Measurements from ENCODE around the gene TNFRSF14. TPM values are rescaled to one million over a fixed set of nuclear protein-coding genes. Genes with fewer than 3 reads are reported as not detected.

Gene TNFRSF14
- total RNA-seq, 1 donor from 2014 or later: 14.7 TPM

DNA sequence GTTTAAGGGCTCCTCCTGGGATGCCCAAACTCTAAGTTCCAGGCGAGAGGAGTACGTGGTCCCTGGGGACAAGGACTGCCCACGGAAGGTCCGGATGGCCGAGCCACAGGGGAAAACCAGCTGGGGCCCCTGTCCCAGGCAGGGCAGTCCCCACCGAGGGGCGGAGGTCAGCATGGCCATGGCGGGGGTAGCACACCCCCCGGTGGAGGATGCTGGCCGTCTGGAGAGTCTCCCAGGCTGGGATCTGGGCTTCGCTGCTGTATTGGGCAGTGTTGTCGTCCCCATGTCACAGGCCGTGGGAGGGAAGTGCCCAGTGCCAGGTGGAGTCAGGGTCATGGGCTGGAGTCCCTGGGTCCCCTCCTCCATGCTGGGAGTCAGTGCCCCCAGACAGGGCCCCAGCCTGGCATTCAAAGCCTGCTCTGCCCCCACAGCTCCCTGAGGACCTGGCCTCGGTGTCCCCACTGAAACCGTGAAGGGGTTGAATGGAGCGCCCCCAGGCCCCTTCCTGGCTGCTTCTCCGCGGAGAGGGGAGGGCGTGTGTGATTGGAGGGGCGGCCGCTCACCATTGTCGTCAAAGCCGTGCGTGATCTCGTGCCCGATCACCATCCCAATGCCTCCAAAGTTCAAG is 37.2 kb downstream of the TNFRSF14 start:
- H3K27me3 ChIP-seq (ENCODE audit: control insufficient read depth, insufficient read depth, low read length): peaks cover 12% of the 10 kb centered on the region
- no peak overlapping the region for H3K4me3 ChIP-seq (ENCODE audit: low read depth, low read length)
- TF ChIP-seq, protein P1, sequence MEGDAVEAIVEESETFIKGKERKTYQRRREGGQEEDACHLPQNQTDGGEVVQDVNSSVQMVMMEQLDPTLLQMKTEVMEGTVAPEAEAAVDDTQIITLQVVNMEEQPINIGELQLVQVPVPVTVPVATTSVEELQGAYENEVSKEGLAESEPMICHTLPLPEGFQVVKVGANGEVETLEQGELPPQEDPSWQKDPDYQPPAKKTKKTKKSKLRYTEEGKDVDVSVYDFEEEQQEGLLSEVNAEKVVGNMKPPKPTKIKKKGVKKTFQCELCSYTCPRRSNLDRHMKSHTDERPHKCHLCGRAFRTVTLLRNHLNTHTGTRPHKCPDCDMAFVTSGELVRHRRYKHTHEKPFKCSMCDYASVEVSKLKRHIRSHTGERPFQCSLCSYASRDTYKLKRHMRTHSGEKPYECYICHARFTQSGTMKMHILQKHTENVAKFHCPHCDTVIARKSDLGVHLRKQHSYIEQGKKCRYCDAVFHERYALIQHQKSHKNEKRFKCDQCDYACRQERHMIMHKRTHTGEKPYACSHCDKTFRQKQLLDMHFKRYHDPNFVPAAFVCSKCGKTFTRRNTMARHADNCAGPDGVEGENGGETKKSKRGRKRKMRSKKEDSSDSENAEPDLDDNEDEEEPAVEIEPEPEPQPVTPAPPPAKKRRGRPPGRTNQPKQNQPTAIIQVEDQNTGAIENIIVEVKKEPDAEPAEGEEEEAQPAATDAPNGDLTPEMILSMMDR (IDR thresholded peaks at IDR 0.05; ENCODE audit: insufficient read depth, low read length, poor library complexity, severe bottlenecking): no peak
- no peak for DNase-seq (ENCODE audit: low read depth)
- no peaks in the 10 kb centered on the region for H3K36me3 ChIP-seq (ENCODE audit: control insufficient read depth, insufficient read depth, low read length)

DNA sequence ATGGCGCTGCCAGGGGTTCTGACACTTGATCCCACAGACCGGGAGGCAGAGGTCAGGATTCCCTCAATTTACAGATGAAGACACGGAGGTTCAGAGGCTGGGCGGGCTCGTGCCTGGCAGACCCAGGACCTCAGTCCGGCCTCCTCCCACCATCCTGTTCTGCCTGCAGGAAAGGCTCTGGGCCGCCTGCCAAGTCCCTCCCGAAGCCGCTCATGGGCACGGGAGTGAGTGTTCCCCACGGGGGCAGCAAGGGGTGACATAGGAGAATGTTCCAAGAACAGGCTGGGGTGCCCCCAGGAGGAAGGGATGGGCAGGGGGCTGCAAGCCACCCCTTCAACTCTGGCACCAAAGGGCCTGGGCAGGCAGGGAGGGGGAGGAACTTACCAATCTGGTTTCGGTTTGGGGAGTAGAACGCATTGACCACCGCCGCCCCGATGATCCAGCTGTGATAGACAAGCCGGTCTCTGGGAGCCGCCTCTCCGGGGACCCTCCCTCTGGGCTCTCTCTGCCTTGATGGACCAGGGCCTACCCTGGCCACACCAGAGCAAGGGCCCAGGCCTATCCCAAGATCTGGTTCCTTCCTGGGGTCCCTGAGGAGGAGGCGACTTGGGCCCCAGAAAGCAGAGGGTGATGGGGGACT is 38.0 kb downstream of the TNFRSF14 start:
- TF ChIP-seq, protein P1 (IDR thresholded peaks at IDR 0.05; ENCODE audit: insufficient read depth, low read length, poor library complexity, severe bottlenecking): no peak
- no peak for DNase-seq (ENCODE audit: low read depth)
- Histone ChIP-seq H3K36me3 (ENCODE audit: control insufficient read depth, insufficient read depth, low read length) (no peaks in the 10 kb centered on the region), H3K4me3 (ENCODE audit: low read depth, low read length) (no peak overlapping the region), H3K27me3 (ENCODE audit: control insufficient read depth, insufficient read depth, low read length) (peaks cover 12% of the 10 kb centered on the region)

DNA sequence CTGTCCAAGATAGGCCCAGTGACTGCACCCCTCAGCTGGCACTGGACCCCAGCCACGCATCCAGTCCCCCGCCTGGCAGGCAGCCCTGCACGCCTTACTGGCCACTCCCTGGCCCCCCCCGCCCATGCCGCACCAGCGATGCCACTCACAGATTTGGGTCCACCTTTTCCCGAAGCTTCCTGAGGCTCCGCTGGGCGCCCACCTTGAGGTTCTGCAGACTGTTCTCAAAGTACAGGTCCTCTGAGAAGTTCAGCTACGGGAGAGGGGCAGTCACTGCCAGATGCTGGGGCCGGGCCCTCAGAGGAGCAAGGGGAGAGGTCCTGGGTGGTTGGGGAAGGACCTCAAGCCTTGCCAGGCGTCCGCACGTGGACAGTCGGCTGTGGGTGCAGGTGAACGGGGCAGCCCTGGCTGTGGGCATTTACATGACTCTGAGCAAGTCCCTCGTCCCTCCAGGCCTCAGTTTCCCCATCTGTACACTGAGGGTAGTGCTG is 38.5 kb downstream of the TNFRSF14 start:
- no peak overlapping the region for H3K4me3 ChIP-seq (ENCODE audit: low read depth, low read length)
- TF ChIP-seq, protein P1 (IDR thresholded peaks at IDR 0.05; ENCODE audit: insufficient read depth, low read length, poor library complexity, severe bottlenecking): no peak
- H3K27me3 ChIP-seq (ENCODE audit: control insufficient read depth, insufficient read depth, low read length): peaks cover 12% of the 10 kb centered on the region
- no peak for DNase-seq (ENCODE audit: low read depth)
- H3K36me3 ChIP-seq (ENCODE audit: control insufficient read depth, insufficient read depth, low read length): no peaks in the 10 kb centered on the region

DNA sequence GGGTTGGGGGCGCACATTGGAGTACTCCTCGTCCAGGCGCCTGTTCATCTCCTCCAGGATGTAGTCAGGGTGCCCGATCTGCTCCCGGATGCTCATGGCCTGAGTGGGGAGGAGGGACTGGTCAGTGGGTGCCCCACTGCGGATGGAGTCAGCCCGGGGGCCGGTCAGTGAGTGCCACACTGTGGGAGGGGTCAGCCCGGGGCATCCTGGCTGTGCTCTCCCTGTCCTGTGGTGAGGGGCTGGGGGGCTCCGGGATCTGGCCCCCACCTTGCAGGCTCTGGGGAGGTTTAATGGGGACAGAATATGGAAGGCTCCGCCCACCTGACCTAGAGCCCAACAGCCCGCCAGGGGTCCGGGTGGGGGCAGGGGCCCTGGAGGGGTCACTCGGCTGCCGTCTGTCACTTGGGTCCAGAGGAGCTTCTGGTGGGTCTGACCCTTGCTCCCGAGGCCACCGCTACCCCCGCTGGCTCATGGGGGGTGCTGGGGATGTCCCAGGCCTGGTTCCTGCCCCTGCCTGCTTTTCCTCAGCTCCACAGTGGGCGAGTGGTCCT is 39.2 kb downstream of the TNFRSF14 start:
- Histone ChIP-seq H3K27me3 (ENCODE audit: control insufficient read depth, insufficient read depth, low read length) (peaks cover 12% of the 10 kb centered on the region), H3K36me3 (ENCODE audit: control insufficient read depth, insufficient read depth, low read length) (no peaks in the 10 kb centered on the region)
- TF ChIP-seq, protein P1 (IDR thresholded peaks at IDR 0.05; ENCODE audit: insufficient read depth, low read length, poor library complexity, severe bottlenecking): no peak

DNA sequence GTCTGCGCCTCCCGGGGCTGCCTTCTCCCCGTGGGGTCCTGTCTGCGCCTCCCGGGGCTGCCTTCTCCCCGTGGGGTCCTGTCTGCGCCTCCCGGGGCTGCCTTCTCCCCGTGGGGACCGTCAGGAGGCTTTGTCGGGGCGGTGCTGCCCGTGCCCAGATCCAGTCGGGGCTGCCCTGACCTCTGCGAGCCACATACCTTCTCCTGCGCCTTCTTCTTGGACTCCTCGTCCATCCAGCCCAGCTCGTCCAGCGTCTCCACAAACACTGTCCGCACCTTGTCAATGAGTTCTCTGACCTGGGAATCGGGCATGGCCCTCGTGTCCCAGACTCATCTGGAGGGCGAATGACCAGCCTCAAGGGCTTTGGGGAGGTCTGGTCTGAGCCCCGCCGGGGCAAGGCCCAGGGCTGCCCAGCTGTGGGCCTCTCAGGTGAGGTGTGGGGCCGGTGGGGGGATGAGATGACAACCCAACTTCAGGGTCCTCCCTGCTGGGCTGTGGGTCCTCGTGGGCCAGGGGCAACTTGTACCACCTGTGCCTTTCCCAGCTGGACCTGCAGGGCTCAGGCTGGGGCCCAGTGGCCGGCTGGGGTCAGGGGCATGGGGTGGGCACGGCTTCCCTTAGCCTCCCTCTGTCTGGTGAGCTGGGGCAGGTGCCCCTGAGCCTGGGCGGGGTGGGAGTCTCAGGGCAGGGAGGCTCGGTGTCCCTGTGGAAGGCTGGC is 39.8 kb downstream of the TNFRSF14 start:
- Histone ChIP-seq H3K36me3 (ENCODE audit: control insufficient read depth, insufficient read depth, low read length) (no peaks in the 10 kb centered on the region), H3K27me3 (ENCODE audit: control insufficient read depth, insufficient read depth, low read length) (peaks cover 12% of the 10 kb centered on the region), H3K4me3 (ENCODE audit: low read depth, low read length) (no peak overlapping the region)
- DNase-seq (ENCODE audit: low read depth): no peak
- TF ChIP-seq, protein P1 (IDR thresholded peaks at IDR 0.05; ENCODE audit: insufficient read depth, low read length, poor library complexity, severe bottlenecking): no peak

More for the DNA sequence above, 39.2 kb downstream of the TNFRSF14 start:
- no peak overlapping the region for H3K4me3 ChIP-seq (ENCODE audit: low read depth, low read length)
- no peak for DNase-seq (ENCODE audit: low read depth)

Measured in kidney epithelial cell (primary cell).